Neural cell (in vitro differentiated cells): ENCODE measurements around the gene KIFC1. TPM values are rescaled to one million over a fixed set of nuclear protein-coding genes. Genes with fewer than 3 reads are reported as not detected.
A peak's percentile ranks its signal among the peaks of the same experiment; 100 is the strongest.

ENCODE experiments used
- H2AFZ ChIP-seq: fragments of 200-600, 300-800 bp; sonication (generic), shearing (Covaris generic); 2 replicates; pipeline ENCODE4 v1.6.0; 2014; ENCODE audit warnings: low read depth, mild to moderate bottlenecking, antibody characterized with exemption, low read length, moderate library complexity
- H3F3A ChIP-seq: fragments of 200-600 bp; shearing (Covaris generic); 2 replicates; pipeline ENCODE4 v1.6.1; 2016; ENCODE audit warnings: mild to moderate bottlenecking, moderate library complexity, mixed read lengths, antibody characterized with exemption, low read length; ENCODE audit not compliant: insufficient read depth, poor library complexity, severe bottlenecking
- H3K27ac ChIP-seq: fragments of 200-600, 300-800 bp; sonication (generic), shearing (Covaris generic); 2 replicates; pipeline ENCODE4 v1.5.1; 2014; ENCODE audit warnings: mild to moderate bottlenecking, low read length, moderate library complexity
- H3K27me3 ChIP-seq: fragments of 300-800, 200-600 bp; sonication (generic), shearing (Covaris generic); 2 replicates; pipeline ENCODE4 v1.6.0; 2014; ENCODE audit warnings: mild to moderate bottlenecking, low read depth, low read length, moderate library complexity; ENCODE audit not compliant: insufficient read depth
- H3K36me3 ChIP-seq: fragments of 300-800, 200-600 bp; sonication (generic), shearing (Covaris generic); 2 replicates; pipeline ENCODE4 v1.5.1; 2014; ENCODE audit warnings: mild to moderate bottlenecking, antibody characterized with exemption, low read length, moderate library complexity; ENCODE audit not compliant: insufficient read depth
- H3K4me2 ChIP-seq: fragments of 300-800, 200-600 bp; sonication (generic), shearing (Covaris generic); 2 replicates; pipeline ENCODE4 v1.6.0; 2014; ENCODE audit warnings: mild to moderate bottlenecking, low read length
- H3K4me3 ChIP-seq: fragments of 300-800, 200-600 bp; sonication (generic), shearing (Covaris generic); 2 replicates; pipeline ENCODE4 v1.5.1; 2014; ENCODE audit warnings: mild to moderate bottlenecking, low read length, moderate library complexity
- H3K79me2 ChIP-seq: fragments of 200-600 bp; shearing (Covaris generic); replicated peaks from 2 replicates; pipeline ENCODE4 v1.6.0; 2014; ENCODE audit warnings: mild to moderate bottlenecking, low read length, moderate library complexity; ENCODE audit not compliant: insufficient read depth
- H3K9ac ChIP-seq: fragments of 300-800, 200-600 bp; sonication (generic), shearing (Covaris generic); 2 replicates; pipeline ENCODE4 v1.6.1; 2016; ENCODE audit warnings: mild to moderate bottlenecking, low read length, mixed read lengths
- H3K9me2 ChIP-seq: fragments of 200-600 bp; shearing (Covaris generic); 2 replicates; pipeline ENCODE4 v1.6.1; 2016; ENCODE audit warnings: mild to moderate bottlenecking, low read length, mixed read lengths; ENCODE audit not compliant: insufficient read depth
- H3K9me3 ChIP-seq: fragments of 200-600, 300-800 bp; sonication (generic), shearing (Covaris generic); 2 replicates; pipeline ENCODE4 v1.6.1; 2016; ENCODE audit warnings: mild to moderate bottlenecking, mixed run types, low read length, moderate library complexity, mixed read lengths
- H4K20me1 ChIP-seq: fragments of 200-600 bp; shearing (Covaris generic); 2 replicates; pipeline ENCODE4 v1.6.1; 2016; ENCODE audit warnings: mild to moderate bottlenecking, mixed run types; ENCODE audit not compliant: insufficient read depth
- EP300 ChIP-seq: fragments of 450-650 bp; conservative IDR thresholded peaks from 2 replicates; pipeline ENCODE4 v1.6.1; 2014; ENCODE audit warnings: antibody characterized with exemption, mild to moderate bottlenecking, moderate library complexity; ENCODE audit not compliant: poor library complexity, severe bottlenecking
- EZH2 ChIP-seq: fragments of 200-600, 300-800 bp; shearing (Covaris generic), sonication (generic); IDR thresholded peaks from 2 replicates; pipeline ENCODE4 v1.6.1; 2014; ENCODE audit warnings: antibody characterized with exemption, low read length, borderline replicate concordance, mild to moderate bottlenecking; ENCODE audit not compliant: insufficient read depth, poor library complexity, severe bottlenecking
- MXI1 ChIP-seq: fragments of 450-650 bp; conservative IDR thresholded peaks from 2 replicates; pipeline ENCODE4 v1.6.1; 2014; ENCODE audit warnings: antibody characterized with exemption, mild to moderate bottlenecking; ENCODE audit not compliant: poor library complexity, severe bottlenecking
- POLR2AphosphoS5 ChIP-seq: IDR thresholded peaks from 2 replicates; pipeline ENCODE4 v1.6.1; 2012
- RAD21 ChIP-seq: fragments of 450-650 bp; conservative IDR thresholded peaks from 2 replicates; pipeline ENCODE4 v1.6.1; 2014; ENCODE audit warnings: antibody characterized with exemption, mild to moderate bottlenecking, moderate library complexity
- SMC3 ChIP-seq: fragments of 450-650 bp; conservative IDR thresholded peaks from 2 replicates; pipeline ENCODE4 v1.6.1; 2014; ENCODE audit warnings: antibody characterized with exemption, mild to moderate bottlenecking, moderate library complexity; ENCODE audit not compliant: poor library complexity
- TAF1 ChIP-seq: IDR thresholded peaks from 2 replicates; pipeline ENCODE4 v1.6.1; 2012; ENCODE audit warnings: low read depth
- polyA plus RNA-seq: library from polyadenylated mRNA; depleted of rRNA; stranded (reverse); fragments of >200 nt; gene quantifications from 2 replicates; pipeline ENCODE4 v1.2.3, GENCODE V29; 2014
- TF ChIP-seq, protein P1 (sequence below): fragments of 450-650 bp; IDR thresholded peaks from 2 replicates; pipeline ENCODE4 v1.5.1; 2014; ENCODE audit warnings: antibody characterized with exemption, mild to moderate bottlenecking, moderate library complexity; ENCODE audit not compliant: poor library complexity, severe bottlenecking
- TF ChIP-seq, protein P2 (sequence below): IDR thresholded peaks from 2 replicates; pipeline ENCODE4 v1.6.1; 2012; ENCODE audit warnings: borderline replicate concordance

The KIFC1 gene
- polyA plus RNA-seq, 1 donor from 2014 or later: 0.52 TPM

DNA sequence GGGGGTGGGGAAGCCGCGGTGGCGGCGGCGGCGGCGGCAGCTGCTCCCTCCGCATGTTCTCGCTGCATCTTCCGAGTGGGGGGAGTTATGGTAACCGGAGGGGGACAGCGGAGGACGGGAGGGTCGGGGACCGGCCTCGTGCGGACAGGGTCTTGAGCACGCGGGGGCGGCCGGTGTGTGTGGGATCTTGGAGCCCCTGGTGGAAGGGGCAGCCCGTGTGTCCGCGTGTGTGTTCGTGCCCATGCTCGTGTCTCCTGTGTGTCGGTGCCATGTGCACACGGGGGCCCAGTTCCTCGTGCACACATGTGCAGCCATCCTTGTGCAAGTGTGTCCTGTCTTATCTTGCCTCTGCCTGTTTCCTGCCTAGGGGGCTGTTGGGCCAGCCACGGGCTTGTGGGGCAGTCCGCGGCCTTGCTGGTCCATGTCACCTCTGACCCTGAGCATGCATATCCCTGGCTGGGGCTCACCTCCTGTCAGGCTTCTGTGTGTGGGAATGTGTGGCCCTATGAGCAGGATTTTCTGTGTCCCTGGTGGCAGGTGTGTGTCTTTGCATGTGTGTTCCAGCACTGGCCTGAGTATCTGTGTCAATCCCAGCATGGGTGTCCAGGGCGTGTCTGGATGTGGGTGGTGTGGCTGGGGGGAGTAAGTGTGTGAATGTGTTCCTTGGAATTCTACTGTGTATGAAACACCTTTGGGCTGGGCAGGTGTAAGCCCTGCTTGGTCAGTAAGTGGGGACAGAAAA, 36.8 kb downstream of the KIFC1 start:
- H3K79me2 ChIP-seq: peaks cover 43% of the 10 kb centered on the region
- no peaks in the 10 kb centered on the region for H3K36me3 ChIP-seq

DNA sequence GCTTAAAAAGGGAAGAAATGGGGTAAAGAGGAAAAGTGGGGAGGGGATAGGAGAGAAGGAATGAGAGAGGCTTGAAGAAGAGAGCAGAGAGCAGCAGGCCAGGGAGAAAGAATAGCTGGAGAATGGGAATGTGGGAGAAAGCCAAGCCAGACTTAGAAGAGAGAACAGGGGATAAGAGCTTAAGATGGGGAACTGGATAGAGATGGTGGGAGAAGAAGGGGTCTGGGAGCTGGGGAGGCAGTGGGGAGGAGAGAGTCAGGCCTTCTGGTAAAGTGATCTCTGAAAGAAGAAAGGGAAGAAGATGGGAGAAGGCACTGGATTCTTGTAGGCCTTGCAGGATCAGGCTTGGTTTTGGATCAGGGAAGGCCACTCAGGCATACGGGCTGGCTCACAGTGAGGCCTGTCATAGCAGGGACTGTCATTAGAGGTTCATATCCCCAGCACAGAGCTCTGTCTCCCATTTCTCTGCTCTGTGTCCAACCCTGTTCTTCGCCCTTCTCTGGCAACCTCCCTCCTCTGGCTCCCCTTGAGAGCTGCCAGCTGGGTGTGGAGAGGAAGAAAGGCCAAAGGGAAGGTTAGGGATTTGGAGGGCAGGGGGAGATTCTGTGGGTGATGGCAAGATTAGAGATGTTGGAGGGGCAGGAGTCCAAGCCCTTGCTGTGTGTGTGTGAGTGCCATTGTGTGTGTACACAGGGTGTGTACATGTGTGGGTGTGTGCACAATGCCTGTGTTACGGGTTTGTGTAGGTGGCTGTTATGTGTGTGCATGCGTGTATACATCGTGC, 37.5 kb downstream of the KIFC1 start:
- peaks cover 42% of the 10 kb centered on the region for H3K79me2 ChIP-seq
- peaks cover 5% of the 10 kb centered on the region for H3F3A ChIP-seq
- H3K9me3 ChIP-seq: no peaks in the 10 kb centered on the region
- H4K20me1 ChIP-seq: no peaks in the 10 kb centered on the region
- H2AFZ ChIP-seq: no peak overlapping the region
- H3K9me2 ChIP-seq: no peaks in the 10 kb centered on the region
- peak overlapping the region; percentile 81 for H3K9ac ChIP-seq
- H3K4me3 ChIP-seq: peak overlapping the region; percentile 87
- no peaks in the 10 kb centered on the region for H3K27me3 ChIP-seq
- H3K36me3 ChIP-seq: no peaks in the 10 kb centered on the region
- H3K4me2 ChIP-seq: peak overlapping the region; percentile 95
- peak overlapping the region; percentile 81 for H3K27ac ChIP-seq
- TF ChIP-seq SMC3 (no peak), EP300 (no peak), MXI1 (no peak), RAD21 (no peak), TAF1 (no peak)
- TF ChIP-seq, protein P1, sequence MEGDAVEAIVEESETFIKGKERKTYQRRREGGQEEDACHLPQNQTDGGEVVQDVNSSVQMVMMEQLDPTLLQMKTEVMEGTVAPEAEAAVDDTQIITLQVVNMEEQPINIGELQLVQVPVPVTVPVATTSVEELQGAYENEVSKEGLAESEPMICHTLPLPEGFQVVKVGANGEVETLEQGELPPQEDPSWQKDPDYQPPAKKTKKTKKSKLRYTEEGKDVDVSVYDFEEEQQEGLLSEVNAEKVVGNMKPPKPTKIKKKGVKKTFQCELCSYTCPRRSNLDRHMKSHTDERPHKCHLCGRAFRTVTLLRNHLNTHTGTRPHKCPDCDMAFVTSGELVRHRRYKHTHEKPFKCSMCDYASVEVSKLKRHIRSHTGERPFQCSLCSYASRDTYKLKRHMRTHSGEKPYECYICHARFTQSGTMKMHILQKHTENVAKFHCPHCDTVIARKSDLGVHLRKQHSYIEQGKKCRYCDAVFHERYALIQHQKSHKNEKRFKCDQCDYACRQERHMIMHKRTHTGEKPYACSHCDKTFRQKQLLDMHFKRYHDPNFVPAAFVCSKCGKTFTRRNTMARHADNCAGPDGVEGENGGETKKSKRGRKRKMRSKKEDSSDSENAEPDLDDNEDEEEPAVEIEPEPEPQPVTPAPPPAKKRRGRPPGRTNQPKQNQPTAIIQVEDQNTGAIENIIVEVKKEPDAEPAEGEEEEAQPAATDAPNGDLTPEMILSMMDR: no peak
- TF ChIP-seq, protein P2, sequence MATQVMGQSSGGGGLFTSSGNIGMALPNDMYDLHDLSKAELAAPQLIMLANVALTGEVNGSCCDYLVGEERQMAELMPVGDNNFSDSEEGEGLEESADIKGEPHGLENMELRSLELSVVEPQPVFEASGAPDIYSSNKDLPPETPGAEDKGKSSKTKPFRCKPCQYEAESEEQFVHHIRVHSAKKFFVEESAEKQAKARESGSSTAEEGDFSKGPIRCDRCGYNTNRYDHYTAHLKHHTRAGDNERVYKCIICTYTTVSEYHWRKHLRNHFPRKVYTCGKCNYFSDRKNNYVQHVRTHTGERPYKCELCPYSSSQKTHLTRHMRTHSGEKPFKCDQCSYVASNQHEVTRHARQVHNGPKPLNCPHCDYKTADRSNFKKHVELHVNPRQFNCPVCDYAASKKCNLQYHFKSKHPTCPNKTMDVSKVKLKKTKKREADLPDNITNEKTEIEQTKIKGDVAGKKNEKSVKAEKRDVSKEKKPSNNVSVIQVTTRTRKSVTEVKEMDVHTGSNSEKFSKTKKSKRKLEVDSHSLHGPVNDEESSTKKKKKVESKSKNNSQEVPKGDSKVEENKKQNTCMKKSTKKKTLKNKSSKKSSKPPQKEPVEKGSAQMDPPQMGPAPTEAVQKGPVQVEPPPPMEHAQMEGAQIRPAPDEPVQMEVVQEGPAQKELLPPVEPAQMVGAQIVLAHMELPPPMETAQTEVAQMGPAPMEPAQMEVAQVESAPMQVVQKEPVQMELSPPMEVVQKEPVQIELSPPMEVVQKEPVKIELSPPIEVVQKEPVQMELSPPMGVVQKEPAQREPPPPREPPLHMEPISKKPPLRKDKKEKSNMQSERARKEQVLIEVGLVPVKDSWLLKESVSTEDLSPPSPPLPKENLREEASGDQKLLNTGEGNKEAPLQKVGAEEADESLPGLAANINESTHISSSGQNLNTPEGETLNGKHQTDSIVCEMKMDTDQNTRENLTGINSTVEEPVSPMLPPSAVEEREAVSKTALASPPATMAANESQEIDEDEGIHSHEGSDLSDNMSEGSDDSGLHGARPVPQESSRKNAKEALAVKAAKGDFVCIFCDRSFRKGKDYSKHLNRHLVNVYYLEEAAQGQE: no peak

More for the DNA sequence above, 36.8 kb downstream of the KIFC1 start:
- TF ChIP-seq, protein P1: peak; percentile 59
- TF ChIP-seq MXI1 (peak; percentile 89), RAD21 (no peak), POLR2AphosphoS5 (no peak), SMC3 (peak; percentile 15), EP300 (no peak), TAF1 (no peak), EZH2 (no peak)
- TF ChIP-seq, protein P2: no peak
- Histone ChIP-seq H3K27me3 (no peaks in the 10 kb centered on the region), H3K27ac (peak overlapping the region; percentile 81), H3K9ac (peak overlapping the region; percentile 81), H3K4me2 (peak overlapping the region; percentile 95), H3K9me2 (no peaks in the 10 kb centered on the region), H3F3A (peaks cover 5% of the 10 kb centered on the region), H3K9me3 (no peaks in the 10 kb centered on the region), H3K4me3 (peak overlapping the region; percentile 87), H4K20me1 (no peaks in the 10 kb centered on the region), H2AFZ (no peak overlapping the region)
